GM10266 (cell line): ENCODE measurements around the gene PPP1R7.

ENCODE experiments used
- DNase-seq: peaks from one replicate; pipeline ENCODE4 v3.0.0; 2012; ENCODE audit errors: extremely low spot score
- CTCF ChIP-seq: IDR thresholded peaks from 2 replicates; pipeline ENCODE4 v1.5.1; 2012; ENCODE audit warnings: mild to moderate bottlenecking, low read depth; ENCODE audit not compliant: control insufficient read depth, insufficient read depth; ENCODE audit errors: missing control alignments

The PPP1R7 gene

DNA sequence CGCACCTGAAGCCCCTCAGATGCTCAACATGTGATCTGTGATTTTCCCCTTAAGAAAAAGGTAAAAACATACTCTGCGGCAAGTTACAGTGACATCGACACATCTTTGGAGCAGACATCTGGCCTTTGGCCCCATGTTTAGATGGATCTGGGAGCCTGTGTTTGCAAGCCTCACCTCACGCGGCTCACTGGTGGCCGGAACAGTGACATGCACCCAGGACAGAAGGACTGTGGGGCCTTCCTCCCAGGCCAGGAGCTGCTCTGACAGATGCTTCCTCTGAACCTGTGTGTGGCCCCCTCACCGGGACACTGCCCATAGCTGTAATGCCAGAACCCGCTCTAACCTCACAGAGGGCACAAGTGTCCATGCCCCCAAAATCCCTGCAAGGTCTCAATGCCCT lies 14.1 kb upstream of the PPP1R7 start:
- no peak for DNase-seq
- no peak for TF ChIP-seq CTCF

- no peak for DNase-seq
- no peak for TF ChIP-seq CTCF
These were observed 13.5 kb upstream of the PPP1R7 start for GRCh38 chr2:241136661-241137260.

- TF ChIP-seq CTCF: no peak
These were observed 12.7 kb upstream of the PPP1R7 start for GRCh38 chr2:241137276-241138190.

DNA sequence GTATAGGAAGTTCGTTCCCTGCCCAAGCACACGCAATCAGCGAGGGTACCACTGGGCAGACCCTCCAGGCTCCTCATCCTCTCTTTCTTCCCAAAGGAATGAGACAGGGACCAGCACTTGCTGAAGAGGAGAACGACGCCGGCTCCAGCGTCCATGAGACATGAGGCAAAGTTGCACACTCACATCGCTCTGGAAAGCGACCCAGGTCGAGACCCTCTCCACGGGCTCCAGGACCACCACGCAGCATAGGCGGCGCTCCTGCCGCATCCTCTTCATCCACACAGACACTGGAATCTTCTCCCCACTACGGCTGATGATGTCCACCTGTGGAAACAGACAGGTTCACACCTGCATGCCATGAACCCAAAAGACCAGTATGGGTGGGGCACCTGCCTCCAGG lies 11.8 kb upstream of the PPP1R7 start:
- no peak for TF ChIP-seq CTCF
- no peak for DNase-seq

More at GRCh38 chr2:241137276-241138190, 12.7 kb upstream of the PPP1R7 start:
- no peak for DNase-seq

- no peak for DNase-seq
- TF ChIP-seq CTCF: no peak
These were observed 10.5 kb upstream of the PPP1R7 start for GRCh38 chr2:241139531-241140444.

- TF ChIP-seq CTCF: no peak
- no peak for DNase-seq
These were observed 9.8 kb upstream of the PPP1R7 start for GRCh38 chr2:241140445-241140840.
